ENCODE results near the gene RTP3.

The RTP3 gene

DNA sequence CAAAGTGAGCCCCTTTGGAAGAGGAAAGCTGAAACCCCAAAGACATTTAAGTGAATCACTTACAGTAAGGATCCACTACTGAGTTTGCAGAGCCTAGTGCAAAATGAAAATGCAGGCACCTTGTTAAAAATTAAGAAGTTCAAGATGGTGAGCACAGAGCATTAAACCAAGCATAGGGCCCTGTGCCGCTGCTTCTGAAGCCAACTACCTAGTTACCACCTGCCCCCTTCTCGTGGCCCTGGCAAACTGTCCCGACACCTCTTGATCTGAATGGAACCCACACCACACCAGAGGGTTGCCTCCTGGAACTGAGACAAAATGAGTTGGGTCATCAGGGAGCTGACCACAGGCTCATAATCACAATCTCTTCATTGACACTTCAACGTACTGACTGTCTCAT, 42.8 kb downstream of the RTP3 start:
- in situ Hi-C loops (cut with HindIII; ENCODE audit: low sequenced_read_pairs) = no loop called here
- TF ChIP-seq, protein P1, sequence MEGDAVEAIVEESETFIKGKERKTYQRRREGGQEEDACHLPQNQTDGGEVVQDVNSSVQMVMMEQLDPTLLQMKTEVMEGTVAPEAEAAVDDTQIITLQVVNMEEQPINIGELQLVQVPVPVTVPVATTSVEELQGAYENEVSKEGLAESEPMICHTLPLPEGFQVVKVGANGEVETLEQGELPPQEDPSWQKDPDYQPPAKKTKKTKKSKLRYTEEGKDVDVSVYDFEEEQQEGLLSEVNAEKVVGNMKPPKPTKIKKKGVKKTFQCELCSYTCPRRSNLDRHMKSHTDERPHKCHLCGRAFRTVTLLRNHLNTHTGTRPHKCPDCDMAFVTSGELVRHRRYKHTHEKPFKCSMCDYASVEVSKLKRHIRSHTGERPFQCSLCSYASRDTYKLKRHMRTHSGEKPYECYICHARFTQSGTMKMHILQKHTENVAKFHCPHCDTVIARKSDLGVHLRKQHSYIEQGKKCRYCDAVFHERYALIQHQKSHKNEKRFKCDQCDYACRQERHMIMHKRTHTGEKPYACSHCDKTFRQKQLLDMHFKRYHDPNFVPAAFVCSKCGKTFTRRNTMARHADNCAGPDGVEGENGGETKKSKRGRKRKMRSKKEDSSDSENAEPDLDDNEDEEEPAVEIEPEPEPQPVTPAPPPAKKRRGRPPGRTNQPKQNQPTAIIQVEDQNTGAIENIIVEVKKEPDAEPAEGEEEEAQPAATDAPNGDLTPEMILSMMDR (IDR thresholded peaks at IDR 0.05; ENCODE audit: low read depth, low read length, missing control alignments) = no peak
- H3K4me3 ChIP-seq (ENCODE audit: low read depth, low read length) = no peak overlapping the region
- DNase-seq (ENCODE audit: low read depth) = no peak

DNA sequence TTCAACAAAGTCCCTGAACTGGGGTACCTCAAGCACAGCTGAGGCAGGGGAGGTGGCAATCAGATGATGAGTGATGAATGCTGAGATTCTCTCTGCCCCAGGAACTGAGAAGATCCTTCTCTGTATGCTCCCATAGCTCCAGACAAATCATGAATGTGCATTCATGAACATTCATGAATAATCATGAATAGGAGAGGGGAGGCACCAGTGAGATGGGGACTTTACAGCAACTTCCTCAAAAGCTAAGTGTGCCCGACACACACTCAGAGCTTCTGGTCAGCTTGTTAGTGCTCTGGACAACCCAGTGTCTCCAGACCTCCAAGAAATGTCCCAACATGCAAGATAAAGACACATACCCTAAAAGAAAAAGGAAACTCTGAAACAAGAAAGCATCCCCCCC, 44.1 kb downstream of the RTP3 start:
- no peak for DNase-seq (ENCODE audit: low read depth)
- TF ChIP-seq, protein P1 (IDR thresholded peaks at IDR 0.05; ENCODE audit: low read depth, low read length, missing control alignments) = no peak
- H3K4me3 ChIP-seq (ENCODE audit: low read depth, low read length) = no peak overlapping the region
- in situ Hi-C loops (cut with HindIII; ENCODE audit: low sequenced_read_pairs) = no loop called here

DNA sequence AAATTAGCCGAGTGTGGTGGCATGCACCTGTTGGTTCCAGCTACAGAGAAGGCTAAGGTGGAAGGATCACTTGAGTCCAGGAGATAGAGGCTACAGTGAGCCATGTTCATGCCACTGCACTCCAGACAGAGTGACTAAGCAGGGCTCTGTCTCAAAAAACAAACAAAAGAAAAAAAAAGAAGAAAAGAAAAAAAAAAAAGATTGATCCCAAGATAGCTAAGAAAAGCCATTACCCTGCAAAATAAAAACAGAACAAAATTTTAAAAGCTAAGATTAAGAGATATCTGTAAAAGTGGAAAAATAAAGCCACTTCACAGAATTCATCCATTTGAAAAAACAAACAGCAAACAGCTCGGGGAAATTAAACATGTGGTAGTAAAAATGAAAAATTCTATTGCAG, 44.6 kb downstream of the RTP3 start:
- TF ChIP-seq, protein P1 (IDR thresholded peaks at IDR 0.05; ENCODE audit: low read depth, low read length, missing control alignments) = no peak
- in situ Hi-C loops (cut with HindIII; ENCODE audit: low sequenced_read_pairs) = no loop called here
- no peak overlapping the region for H3K4me3 ChIP-seq (ENCODE audit: low read depth, low read length)
- DNase-seq (ENCODE audit: low read depth) = no peak

DNA sequence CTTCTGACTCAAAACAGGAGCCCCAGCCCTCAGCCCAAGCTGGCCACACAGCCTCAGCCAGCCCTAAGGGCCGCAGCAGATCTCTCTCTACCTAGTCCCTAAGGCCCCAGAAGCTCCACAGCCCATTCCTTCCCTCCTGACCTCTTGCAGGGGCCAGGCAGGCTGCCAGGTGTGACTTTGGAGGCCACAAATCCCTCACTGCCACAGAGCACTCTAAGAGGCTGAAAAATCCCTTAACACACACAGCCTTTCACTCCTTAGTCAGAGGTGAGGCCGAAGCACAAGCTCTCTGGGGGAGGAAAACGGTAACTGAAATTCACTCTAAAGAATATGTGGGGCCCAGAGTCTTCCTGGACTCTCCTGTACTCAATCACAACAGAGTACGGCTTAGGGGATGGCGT, 45.0 kb downstream of the RTP3 start:
- no peak overlapping the region for H3K4me3 ChIP-seq (ENCODE audit: low read depth, low read length)
- in situ Hi-C loops (cut with HindIII; ENCODE audit: low sequenced_read_pairs) = no loop called here
- TF ChIP-seq, protein P1 (IDR thresholded peaks at IDR 0.05; ENCODE audit: low read depth, low read length, missing control alignments) = no peak
- DNase-seq (ENCODE audit: low read depth) = no peak

DNA sequence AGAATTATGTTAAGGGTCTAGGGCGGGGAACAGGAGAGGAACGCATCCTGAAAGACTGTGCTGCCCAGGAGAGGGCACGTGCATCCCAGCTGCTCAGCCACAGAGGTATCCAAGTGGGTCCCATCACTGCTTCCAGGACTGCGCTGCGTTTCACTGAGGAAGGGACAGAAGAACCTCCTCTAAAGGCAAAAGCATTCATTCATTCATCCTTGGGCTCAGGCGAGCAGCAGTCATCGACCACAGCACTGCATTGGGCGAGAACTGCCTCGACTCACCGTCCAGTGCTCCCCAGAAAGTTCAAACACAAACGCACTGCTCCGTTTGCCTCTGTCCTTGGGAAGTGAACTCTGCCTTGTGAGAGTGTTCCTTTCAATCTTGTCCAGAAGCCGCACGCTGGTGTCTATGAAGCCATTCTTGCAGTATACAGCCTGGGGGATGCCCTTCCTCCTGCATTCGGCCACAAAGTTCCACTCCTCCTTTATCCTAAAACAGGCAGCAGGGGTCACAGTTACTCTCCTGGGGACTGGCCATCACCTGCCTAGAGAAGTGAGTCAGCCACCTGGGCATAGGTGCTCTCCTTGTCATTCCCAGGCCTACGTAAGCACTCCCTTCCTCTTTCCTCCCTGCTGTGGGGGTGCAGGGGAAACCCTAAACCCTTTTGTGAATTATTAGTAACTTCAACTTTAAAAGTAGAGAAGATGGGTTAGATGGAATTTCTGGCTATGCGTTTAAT, 47.2 kb downstream of the RTP3 start:
- DNase-seq (ENCODE audit: low read depth) = no peak
- in situ Hi-C loops (cut with HindIII; ENCODE audit: low sequenced_read_pairs) = no loop called here
- H3K4me3 ChIP-seq (ENCODE audit: low read depth, low read length) = no peak overlapping the region
- TF ChIP-seq, protein P1 (IDR thresholded peaks at IDR 0.05; ENCODE audit: low read depth, low read length, missing control alignments) = no peak

DNA sequence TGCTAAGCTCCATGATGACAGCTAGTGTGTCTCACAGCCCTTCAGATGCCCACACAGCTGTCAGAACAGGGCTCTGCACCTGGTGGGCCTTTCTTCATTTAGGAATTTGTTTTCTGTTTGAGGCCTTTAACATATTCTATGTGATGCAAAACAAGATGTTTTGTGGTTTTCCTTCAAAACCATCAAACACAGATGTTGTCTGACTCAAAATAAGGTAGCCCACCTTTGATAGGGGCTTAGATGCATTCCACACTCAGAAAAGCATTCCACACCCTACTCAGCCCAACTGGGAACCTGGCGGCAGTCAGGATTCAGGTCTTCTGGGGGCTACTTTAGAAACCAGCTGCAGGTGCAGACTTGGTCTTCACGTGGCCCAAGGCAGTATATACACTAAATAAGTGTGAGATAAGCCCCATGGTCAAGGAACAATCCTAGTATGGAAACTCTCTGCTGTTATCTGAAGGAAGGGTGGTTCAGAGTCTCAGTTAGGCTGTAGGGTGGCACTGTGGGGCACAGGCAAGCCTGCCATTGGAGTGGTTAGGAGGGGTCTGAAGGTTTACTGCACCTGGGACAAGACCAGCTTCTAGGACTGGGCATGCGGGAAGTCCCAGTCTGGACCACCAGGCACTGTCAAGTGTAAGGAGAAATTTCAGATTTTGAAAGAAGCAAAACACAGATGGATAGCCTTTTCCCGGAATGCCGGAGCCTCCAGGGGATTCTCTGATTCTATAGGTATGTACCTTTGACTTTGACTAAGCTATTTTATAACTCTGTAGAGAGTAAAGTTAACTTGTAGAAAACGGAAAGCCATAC, 48.2 kb downstream of the RTP3 start:
- TF ChIP-seq, protein P1 (IDR thresholded peaks at IDR 0.05; ENCODE audit: low read depth, low read length, missing control alignments) = no peak
- in situ Hi-C loops (cut with HindIII; ENCODE audit: low sequenced_read_pairs) = no loop called here

More for the DNA sequence above, 48.2 kb downstream of the RTP3 start:
- no peak for DNase-seq (ENCODE audit: low read depth)
- no peak overlapping the region for H3K4me3 ChIP-seq (ENCODE audit: low read depth, low read length)

Measured in astrocyte of the cerebellum (primary cell).